Lung (tissue), 12 donors: ENCODE results near the gene KISS1R. TPM values are rescaled to one million over a fixed set of nuclear protein-coding genes. Genes with fewer than 3 reads are reported as not detected.

ENCODE experiments used
- ATAC-seq: fragments of 200-7000 bp; cut with Tn5 transposase; one replicate; pipeline ENCODE4 v1.9.1; 2020; ENCODE audit warnings: moderate number of reproducible peaks; ENCODE audit not compliant: insufficient read depth, low FRiP score
- DNase-seq, 3 donors: peaks; one replicate each; pipeline ENCODE4 v3.0.0-alpha.2; 2013 to 2017
- H3K27ac ChIP-seq, 2 donors: one replicate each; pipeline ENCODE4 v1.5.1; 2013; ENCODE audit warnings: mild to moderate bottlenecking in 2 of 2, moderate library complexity in 2 of 2, control low read depth in 1 of 2, inconsistent platforms in 1 of 2, low read depth in 1 of 2, low read length in 1 of 2
- H3K27me3 ChIP-seq, 3 donors: one replicate each; pipeline ENCODE4 v1.5.1; 2013; ENCODE audit warnings: low read length in 2 of 3; ENCODE audit not compliant: control insufficient read depth in 3 of 3, insufficient read depth in 3 of 3
- H3K36me3 ChIP-seq, 4 donors: one replicate each; pipeline ENCODE4 v1.5.1; 2013; ENCODE audit warnings: low read length in 4 of 4, mild to moderate bottlenecking in 1 of 4, moderate library complexity in 1 of 4; ENCODE audit not compliant: control insufficient read depth in 4 of 4, insufficient read depth in 4 of 4
- H3K4me1 ChIP-seq, 5 donors: one replicate each; pipeline ENCODE4 v1.5.1; 2013; ENCODE audit warnings: low read length in 5 of 5, mild to moderate bottlenecking in 2 of 5, moderate library complexity in 1 of 5; ENCODE audit not compliant: control insufficient read depth in 5 of 5, insufficient read depth in 5 of 5
- H3K4me3 ChIP-seq: one replicate; pipeline ENCODE4 v1.5.1; 2013; ENCODE audit warnings: mild to moderate bottlenecking, control low read depth, moderate library complexity
- H3K9ac ChIP-seq, 2 donors: one replicate each; pipeline ENCODE4 v1.5.1; 2013; ENCODE audit warnings: low read length in 2 of 2, control low read depth in 1 of 2; ENCODE audit not compliant: insufficient read depth in 1 of 2
- H3K9me3 ChIP-seq, 4 donors: one replicate each; pipeline ENCODE4 v1.5.1; 2013; ENCODE audit warnings: low read length in 3 of 4, mild to moderate bottlenecking in 1 of 4, moderate library complexity in 1 of 4; ENCODE audit not compliant: control insufficient read depth in 4 of 4, insufficient read depth in 3 of 4
- CTCF ChIP-seq: IDR thresholded peaks from 2 replicates; pipeline ENCODE4 v1.5.1; 2012; ENCODE audit warnings: mild to moderate bottlenecking; ENCODE audit errors: control extremely low read depth, extremely low read depth
- WGBS, 2 donors: extraction: QIAGEN DNeasy Blood & Tissue Kit; methylation state at CpG; one replicate each; pipeline ENCODE4 v1.1.7; 2013; 5-methylcytosine and 5-hydroxymethylcytosine counted together
- polyA plus RNA-seq, 2 donors: library from polyadenylated mRNA; stranded (reverse); fragments of 200-250 nt; gene quantifications; one replicate each; pipeline ENCODE4 v1.2.1, GENCODE V29; 2013
- total RNA-seq, 2 donors: library from RNA; depleted of rRNA in 1 of 2; stranded (reverse); fragments of >200 nt in 1 of 2; gene quantifications; one replicate each; pipeline ENCODE4 v1.2.1, GENCODE V29; 2014 to 2021
- donor health status: control.
- donor health status: control.
- donor health status: Bipolar disorder and iron deficiency.
- donor health status: healthy.
- donor health status: DM: yes; HTN: yes; CAD: no.

The KISS1R gene
- total and polyA plus RNA-seq, 4 donors = 0.13 to 0.21 TPM; not detected in 2

GRCh38 chr19:928471-929202, 11.5 kb downstream of the KISS1R start:
- H3K27me3 ChIP-seq = no peaks in the 10 kb centered on the region
- H3K9me3 ChIP-seq = no peaks in the 10 kb centered on the region
- peaks cover 0 to 12% (median 4%) of the 10 kb centered on the region in 4 donors for H3K36me3 ChIP-seq
- no peak overlapping the region for H3K9ac ChIP-seq
- ATAC-seq (no peak), DNase-seq (no peak)
- TF ChIP-seq CTCF = no peak
- H3K27ac ChIP-seq = no peak overlapping the region
- no peak overlapping the region for H3K4me3 ChIP-seq
- 63 to 77% methylated on average over 18 of the region's 18 CpGs for WGBS, 2 donors
- peaks cover 2 to 30% (median 8%) of the 10 kb centered on the region in 5 donors for H3K4me1 ChIP-seq

DNA sequence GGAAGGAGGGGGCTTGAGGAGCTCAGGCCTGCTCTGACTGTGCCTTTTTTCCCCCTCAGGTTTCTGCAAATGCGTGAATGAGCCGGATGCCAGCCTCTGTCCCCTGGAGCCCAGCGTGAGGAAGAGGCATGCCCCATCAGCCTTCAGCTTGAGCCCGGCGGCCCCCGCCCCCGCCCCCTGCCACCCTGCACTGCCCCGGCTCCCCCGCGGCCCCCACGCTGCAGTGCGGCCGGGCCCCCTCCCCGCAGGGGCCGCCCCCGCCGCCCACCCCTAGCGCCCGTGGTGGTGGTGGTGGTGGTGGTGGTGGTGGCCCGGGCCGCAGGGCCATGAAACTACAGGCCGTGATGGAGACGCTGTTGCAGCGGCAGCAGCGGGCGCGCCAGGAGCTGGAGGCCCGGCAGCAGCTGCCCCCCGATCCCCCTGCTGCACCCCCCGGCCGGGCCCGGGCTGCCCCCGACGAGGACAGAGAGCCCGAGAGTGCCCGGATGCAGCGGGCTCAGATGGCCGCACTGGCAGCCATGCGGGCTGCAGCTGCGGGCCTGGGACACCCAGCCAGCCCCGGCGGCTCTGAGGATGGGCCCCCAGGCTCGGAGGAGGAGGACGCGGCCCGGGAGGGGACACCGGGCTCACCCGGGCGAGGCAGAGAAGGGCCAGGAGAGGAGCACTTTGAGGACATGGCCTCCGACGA, 12.2 kb downstream of the KISS1R start:
- Histone ChIP-seq H3K36me3 (peaks cover 0 to 12% (median 4%) of the 10 kb centered on the region in 4 donors), H3K9ac (no peak overlapping the region), H3K9me3 (no peaks in the 10 kb centered on the region), H3K27me3 (no peaks in the 10 kb centered on the region), H3K4me3 (no peak overlapping the region), H3K4me1 (peaks cover 4 to 37% (median 15%) of the 10 kb centered on the region in 5 donors), H3K27ac (no peak overlapping the region)
- no peak for TF ChIP-seq CTCF
- 93 to 94% methylated on average over 35 to 51 of the region's 51 CpGs for whole genome bisulfite sequencing, 2 donors
- no peak for ATAC-seq
- no peak for DNase-seq

DNA sequence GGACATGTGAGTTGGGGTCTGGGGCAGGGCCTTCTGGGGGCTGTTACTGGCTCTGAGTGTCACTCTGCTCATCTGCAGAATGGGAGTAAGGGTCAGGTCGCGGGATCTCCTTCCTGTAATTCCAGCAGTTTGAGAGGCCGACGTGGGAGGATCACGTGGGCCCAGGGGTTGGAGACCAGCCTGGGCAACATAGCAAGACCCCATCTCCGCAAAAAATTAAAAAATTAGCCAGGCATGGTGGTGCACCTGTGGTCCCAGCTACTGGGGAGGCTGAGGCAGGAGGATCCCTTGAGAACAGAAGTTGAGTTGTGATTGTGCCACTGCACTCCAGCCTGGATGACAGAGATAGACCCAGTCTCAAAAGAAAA, 12.7 kb downstream of the KISS1R start:
- no peak for TF ChIP-seq CTCF
- Histone ChIP-seq H3K4me3 (no peak overlapping the region), H3K9ac (no peak overlapping the region), H3K27me3 (no peaks in the 10 kb centered on the region), H3K27ac (no peak overlapping the region), H3K36me3 (peaks cover 0 to 12% (median 4%) of the 10 kb centered on the region in 4 donors), H3K4me1 (peaks cover 5 to 38% (median 19%) of the 10 kb centered on the region in 5 donors), H3K9me3 (no peaks in the 10 kb centered on the region)
- WGBS, 2 donors = 96 to 97% methylated on average over 6 of the region's 6 CpGs
- ATAC-seq (no peak), DNase-seq (no peak)
